ENCODE results near the gene POLR2F. TPM values are rescaled to one million over a fixed set of nuclear protein-coding genes. Genes with fewer than 3 reads are reported as not detected.

Gene POLR2F
- 66.9 and 70.5 TPM in 2 replicates for total RNA-seq

DNA sequence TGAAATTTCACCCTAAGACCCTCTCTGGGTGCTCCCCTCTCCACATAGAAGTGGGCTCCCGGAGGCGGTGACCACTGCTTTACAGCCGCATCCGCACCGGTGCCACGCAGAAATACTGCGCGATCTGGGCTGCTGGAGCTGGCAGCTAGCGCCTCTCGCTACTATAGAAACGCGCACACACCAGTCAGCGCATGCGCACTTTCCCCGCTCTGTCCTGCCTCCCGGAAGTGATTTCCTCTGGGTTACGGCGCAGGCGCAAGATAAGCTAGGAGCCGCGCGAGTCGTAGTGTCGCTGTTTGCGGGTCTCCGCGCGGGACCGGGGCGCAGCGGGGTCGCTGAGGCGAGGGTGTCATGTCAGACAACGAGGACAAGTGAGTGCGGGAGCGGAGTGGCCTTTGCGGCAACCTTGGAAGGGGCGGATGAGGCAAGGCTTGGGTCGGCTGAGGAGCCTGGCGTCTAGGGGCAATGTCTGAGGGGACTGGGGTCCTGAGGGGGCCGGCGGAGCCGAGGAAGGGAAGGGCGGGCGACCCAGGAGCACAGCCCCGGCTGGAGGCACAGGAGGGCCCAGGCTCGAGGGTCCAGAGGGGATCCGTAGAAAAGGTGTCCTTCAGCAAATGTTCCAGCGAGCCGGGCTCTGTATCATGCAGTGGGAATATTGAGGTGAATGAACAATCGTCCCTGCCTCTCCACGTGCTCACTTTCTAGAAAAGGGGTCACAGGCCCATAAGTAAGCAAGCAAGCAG lies at the start of gene POLR2F, which contains the start of gene C22orf23:
TSS of gene POLR2F (plus strand) at position 263 of the 743 bp plus-strand sequence. CDS start at position 352, 89 bp downstream.
TSS of gene C22orf23 (minus strand) at position 165 of the 743 bp plus-strand sequence. CDS start 452 bp downstream, outside the sequence.
- intact Hi-C loops (cut with micrococcal nuclease), result loop anchor here (5.0 kb wide), 2 partner anchors 46 to 146 kb away; partner anchors contain the start of genes GCAT and MICALL1

DNA sequence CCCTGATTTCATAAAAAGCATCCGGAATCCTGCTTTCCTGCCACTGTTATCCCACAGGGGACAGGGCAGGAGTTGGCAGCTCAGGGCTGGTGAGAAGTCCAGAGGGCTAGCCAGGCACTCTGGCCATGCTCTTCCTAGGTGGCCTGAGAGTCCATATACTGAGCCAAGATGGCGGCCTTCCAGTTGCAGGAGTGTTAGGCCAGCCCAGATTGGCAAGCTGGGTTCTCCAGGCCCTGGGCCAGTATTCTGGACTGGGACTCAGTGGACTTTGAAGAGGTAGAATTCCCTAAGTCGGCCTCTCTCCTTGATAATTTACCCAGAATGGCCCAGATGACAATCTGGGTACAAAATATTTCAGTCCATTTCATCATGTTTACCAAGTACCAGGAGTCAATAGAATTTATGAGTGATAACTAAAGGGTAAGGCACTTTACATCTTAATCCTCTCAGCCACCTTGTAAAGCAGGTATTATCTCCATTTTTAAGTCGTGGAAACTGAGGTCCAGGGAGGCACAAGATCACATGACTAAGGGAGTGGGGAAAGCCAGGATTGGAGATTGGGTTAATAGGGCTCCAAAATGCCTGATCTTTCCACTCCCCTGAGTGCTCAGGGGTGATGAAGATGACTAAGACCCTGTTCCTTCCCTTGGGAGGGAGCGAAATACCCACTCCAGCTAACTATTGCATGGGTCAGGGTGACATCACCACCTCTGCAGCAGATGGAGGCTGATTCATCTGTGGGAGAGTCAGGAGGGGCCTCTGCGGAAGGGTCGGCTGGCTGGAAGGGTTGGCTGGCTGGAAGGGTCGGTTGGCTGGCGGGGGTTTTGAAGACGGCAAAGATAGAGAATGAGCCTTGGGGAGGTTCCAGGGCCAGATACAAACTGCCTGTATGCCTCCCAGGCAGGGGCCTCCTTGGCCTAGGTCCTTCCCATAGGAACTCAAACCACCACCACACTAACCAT lies 48.6 kb upstream of the POLR2F start:
- intact Hi-C loops (cut with micrococcal nuclease), result loop anchor here (5.0 kb wide), 1 partner anchor 47 kb away; the partner anchor contains the start of genes C22orf23 and POLR2F

DNA sequence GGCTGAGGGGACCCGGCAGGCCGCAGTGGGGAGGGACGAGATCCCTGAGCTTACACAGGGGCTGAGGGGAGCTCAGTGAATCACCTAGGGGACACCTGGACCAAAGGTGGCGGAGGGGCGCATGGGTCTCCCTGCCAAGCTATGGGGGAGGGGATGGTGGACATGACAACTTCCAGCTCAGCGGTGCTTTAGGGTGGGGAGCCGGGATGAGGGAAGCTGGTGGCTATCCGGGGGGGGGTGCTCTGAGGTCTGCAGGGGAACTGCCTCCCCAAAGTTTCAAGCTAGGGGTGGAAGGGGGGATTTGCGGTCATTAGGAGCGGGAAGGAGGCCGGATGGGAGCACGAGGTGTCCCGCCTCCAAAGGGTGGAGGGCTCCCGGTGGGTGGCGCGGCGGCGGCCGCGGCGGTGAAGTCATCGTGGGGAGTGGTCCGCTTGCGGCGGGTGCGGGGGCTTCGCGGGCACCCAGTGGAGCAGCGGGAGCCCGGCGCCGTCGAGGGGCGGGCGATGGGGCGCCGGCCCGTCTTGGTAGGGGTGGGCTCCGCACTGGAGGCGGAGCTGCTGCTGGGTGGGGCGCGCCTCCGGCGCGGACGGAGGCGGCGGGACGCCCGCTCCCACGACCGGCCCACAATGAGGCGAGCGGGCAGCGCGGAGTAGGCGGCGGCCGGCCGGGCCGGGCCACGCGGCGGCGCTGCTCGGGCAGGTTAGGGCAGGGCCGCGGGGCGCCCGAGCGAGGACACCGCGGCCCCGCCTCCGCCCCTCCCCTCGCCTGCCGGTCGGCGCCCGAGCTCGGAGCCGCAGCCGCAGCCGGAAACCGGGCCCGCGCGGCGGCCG lies 47.8 kb upstream of the POLR2F start, which contains the start of gene MICALL1:
TSS of gene MICALL1 (plus strand) at position 764 of the 830 bp plus-strand sequence. CDS start 126 bp downstream, outside the sequence.
- intact Hi-C loops (cut with micrococcal nuclease), result loop anchor here (5.0 kb wide), 1 partner anchor 47 kb away; the partner anchor contains the start of genes C22orf23 and POLR2F

DNA sequence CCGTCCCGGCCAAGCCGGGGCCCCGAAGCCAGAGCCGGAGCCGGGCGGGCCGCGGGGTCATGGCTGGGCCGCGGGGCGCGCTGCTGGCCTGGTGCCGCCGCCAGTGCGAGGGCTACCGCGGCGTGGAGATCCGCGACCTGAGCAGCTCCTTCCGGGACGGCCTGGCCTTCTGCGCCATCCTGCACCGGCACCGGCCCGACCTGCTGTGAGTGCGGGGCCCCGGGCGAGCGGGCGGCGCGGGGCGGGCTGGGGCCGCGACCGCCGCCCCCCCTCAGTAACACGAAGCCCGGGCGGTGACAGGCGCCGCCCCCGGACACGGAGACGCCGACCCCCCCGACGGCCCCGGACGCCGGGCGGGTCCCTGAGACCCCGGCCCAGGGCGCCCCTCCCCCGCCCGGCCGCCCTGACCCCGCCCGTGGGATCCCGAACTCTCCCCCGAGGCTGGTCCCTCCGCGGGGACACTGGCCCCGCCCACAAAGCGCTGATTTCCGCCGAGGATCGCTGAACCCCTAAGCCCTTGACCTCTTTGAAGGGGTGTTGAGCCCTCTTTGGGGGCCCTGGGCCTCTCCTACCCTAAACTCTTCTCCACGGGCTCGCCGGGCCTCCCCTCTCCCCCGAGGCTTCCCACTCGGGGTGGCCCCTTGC lies 47.0 kb upstream of the POLR2F start:
- intact Hi-C loops (cut with micrococcal nuclease), result loop anchor here (5.0 kb wide), 1 partner anchor 46 kb away; the partner anchor contains the start of genes C22orf23 and POLR2F

DNA sequence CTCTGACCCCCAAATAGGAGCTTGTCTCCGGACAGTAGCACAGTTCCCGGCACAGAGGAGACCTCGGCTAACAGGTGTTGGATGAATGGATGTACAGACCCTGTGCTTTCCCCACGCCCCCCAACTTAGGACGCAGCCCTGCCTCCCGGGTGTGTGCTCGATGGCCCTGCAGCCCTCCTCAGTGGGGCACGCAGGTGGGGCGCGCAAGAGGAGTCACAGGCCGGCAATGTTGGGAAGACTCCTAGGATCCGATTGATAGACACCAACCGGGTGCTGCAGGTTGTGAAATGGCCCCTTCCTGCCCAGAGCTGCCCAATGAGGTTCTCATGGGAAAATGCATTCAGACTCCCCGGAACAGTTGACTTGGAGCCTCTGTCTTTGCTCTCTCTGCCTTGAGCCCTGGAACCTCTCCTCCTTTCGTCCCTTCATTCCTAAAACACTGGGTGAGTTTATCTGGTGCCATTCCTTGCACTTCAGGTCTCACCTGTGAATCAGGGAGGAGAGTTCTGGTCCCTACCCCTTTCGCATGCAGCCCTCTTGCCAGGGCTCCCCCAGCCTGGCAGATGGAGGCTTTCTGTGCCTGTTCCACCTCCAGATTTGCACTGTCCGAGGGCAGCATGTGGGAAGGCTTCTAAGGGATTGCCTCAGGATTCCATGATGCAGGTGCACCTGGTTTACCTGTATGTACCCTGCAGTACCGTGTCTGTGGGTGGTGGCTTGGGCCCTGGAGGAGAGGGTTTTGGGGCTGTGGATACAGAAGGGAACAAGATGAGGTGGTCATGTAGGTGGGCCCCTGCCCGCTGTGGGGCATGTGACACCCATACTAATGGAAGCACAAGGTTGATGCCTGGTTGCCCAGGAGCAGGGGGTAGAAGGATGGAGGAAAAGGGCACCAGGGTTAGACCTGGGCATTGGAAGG lies 46.2 kb upstream of the POLR2F start:
- intact Hi-C loops (cut with micrococcal nuclease), result loop anchor here (5.0 kb wide), 1 partner anchor 45 kb away; the partner anchor contains the start of genes C22orf23 and POLR2F

DNA sequence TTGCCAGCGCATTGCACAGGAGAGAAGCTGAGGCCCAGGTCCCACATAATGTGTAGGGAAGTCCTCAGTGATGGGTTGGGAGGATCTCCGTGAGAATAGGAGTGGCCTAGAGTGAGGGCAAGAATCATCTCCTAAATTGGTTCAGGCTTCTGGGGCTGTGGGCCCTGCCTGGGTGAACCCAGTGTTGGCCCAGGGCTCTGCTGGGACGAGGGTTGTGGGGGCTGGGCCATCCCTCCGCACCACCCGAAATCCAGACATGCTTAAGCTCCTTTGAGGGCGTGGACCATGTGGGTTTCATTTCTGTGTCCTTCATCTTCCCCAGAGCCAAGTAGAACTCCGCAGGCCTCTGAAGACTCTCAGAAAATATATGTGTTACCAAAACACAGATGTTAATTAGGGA lies 43.7 kb upstream of the POLR2F start:
- intact Hi-C loops (cut with micrococcal nuclease), result loop anchor here (5.0 kb wide), 1 partner anchor 43 kb away; the partner anchor contains the start of genes C22orf23 and POLR2F

DNA sequence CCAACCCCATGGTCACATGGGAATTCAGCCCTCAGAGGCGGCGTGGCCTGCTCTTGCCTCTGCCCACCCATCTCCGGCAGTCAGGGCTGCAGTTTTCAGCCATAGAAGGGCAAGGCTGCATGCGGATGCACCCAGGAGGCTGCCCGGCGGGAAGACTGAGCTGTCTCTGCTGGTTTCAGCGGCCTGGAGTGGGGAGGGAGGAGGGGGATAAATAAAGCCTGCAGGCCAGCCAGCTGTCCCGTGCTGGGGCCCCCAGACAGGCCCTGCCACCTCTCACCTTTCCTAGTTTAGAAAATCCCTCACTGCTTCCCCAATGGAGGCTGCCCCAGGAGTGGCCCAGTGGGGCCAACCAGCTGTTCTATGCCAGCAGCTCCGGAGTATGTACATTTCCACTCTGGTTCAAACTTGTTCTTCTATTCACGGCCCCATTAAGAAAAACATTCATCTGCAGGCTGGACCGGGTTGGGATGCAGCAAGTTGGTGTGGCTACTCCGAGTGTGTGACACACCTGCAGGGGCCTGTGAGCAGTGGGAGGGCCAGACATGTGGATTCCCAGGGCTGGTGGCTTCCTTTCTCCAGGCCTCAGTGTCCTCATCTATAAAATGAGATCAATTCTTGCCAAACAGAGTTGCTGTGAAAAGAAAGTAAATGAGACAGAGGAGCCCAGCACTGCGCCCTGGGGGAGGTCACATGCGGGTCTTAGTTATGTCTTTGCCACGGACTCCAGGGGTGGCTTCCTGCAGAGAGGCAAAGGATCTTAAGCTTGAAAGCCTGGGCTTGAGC lies 42.4 kb upstream of the POLR2F start:
- intact Hi-C loops (cut with micrococcal nuclease), result no loop called here

DNA sequence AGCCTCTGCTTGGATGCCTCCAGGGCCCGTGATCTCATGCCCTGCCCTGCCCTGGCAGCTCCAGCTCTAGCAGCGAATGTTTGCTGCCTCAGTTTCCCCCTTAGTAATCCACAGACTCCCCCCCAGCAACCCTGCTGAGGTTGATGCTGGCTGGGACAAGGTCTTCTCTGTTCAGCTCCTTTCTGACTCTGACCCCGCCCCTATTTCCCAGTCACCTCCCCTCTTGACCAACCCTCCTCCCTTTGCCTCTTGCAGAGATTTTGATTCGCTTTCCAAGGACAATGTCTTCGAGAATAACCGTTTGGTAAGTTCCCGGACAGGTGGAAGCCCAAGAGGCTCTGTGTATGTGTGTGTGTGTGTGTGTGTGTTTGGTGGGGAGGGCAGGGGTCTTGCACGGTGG lies 41.8 kb upstream of the POLR2F start:
- intact Hi-C loops (cut with micrococcal nuclease), result no loop called here

DNA sequence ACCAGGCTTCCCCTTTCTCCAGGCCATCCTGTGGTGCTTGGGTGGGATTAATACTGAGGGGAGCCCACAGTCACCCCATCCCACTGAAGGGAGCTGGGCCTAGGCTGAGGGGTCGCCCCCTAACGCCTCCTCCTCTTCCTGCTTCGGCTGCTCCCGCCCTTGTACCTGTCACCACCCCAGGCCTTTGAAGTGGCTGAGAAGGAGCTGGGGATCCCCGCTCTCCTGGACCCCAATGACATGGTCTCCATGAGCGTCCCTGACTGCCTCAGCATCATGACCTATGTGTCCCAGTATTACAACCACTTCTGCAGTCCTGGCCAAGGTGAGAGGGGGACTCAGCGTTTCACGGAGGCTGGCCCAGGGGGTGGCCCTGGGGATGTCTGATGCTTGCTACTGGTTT lies 41.3 kb upstream of the POLR2F start:
- intact Hi-C loops (cut with micrococcal nuclease), result no loop called here

DNA sequence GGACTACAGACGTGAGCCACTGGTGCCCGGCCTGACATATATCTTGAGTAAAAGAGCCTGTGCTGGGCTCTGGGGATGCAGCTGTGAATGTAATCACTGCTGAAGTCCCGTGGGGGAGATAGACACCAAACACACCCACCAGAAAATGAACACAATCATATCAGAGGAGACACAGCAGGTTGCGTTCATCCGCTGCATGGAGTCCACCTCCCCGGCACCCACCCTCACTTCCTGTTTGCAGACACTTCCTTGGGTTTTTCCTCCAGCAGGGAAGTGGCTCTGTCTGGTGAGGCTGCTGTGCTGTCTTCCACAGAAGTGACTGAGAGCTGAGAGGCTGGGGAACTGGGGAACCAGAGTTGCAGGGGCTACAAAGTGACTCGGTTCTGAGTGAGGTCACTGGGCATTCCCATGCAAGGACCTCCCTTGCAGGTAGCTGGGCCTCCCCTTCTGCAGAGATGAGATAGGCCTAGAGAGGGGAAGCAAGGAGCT lies 40.2 kb upstream of the POLR2F start:
- intact Hi-C loops (cut with micrococcal nuclease), result no loop called here

DNA sequence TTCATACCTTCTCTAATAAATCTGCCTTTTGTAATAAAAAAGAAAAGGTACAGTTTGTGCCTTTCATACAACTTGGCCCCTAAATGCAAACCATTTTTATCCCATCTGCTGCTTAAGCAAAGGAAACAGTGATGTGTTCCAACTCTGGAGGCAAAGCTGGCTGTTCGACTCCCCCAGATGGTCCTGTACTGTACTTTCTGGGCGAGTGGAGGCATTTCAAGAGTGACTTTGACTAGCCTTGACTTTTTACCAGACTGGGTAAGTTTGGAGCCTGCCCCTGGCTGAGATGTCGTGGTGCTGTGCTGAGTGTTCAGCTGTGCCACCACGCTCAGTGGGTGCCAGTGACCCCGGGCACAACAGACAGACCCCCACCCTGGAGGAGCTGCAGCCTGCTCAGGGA lies 37.2 kb upstream of the POLR2F start:
- intact Hi-C loops (cut with micrococcal nuclease), result no loop called here

DNA sequence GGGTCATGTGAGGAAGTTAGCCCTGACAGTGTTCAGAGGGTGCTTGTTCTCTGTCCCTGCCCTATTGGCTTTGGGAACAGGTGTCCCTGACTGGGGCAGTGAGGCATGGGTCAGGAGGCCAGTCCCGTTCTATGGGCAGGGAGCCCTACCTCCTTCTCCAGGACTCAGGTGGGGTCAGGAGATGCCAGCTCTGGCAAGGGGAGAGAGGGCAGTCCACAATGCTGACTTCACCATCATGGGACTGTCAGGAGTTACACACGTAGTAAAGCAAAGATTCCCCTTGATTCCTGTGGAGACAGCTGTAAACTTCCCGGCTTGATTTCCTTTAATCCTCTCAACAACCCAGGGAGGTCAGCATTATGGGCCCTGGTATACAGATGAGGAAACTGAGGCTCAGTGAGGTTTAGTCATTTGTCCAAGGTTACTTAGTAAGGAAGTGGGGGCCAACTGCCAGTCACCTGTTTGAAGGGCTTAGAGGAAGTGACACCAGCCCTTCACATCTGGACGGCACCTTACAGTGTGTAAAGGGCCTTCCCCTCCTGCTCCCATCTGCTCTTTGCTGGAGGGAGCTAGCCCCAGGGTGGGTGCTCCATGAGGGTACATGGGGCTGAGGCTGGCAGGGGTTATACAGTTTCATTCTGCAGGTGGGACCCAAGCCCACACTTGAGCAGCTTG lies 35.5 kb upstream of the POLR2F start:
- intact Hi-C loops (cut with micrococcal nuclease), result no loop called here

DNA sequence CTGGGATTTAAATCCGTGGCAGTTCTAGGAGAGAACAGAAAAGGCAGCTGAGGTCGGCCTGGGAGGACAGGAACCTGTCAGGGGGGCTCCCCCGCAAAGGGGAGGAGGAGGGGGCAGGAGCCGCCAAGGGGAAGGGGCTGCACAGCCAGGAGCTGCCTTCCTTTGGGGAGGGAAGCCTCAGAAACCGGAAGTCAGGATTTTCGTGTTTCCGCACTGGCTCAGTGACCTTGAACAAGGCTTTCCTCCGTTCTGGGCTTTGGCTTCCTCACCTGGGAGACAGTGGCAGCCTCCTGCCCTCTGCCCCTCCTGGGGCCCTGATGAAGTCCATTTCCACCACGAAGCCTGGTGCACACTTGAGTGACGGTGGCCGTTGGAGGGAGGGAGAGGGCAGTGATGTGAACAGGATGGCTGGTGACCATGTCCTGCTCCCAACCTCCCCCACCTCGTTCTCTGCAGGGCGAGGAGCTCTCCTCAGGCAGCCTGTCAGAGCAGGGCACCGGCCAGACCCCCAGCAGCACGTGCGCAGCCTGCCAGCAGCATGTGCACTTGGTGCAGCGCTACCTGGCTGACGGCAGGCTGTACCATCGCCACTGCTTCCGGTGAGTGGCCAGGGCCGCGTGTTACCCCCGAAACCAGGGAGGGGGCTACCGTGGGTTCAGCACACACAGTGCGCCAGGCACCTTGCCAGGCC lies 34.8 kb upstream of the POLR2F start:
- intact Hi-C loops (cut with micrococcal nuclease), result no loop called here

DNA sequence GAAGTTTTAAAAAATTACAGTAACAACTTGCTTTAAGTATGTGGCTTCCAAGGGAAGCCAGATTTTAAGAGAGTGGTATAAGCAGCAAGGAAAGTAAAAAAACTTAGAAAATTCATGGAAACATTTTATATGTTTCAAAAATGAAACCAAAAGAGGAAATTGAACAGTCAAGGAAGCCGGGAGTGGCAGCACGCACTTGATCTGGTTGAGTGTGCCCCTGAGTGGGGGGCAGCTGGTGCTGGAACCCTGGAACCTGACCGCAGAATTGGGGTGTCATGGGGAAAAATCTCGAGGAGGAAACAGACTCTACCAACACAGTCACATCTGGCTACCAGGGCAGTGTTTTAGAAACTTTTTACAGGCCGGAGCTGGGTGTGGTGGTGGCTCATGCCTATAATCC lies 33.4 kb upstream of the POLR2F start:
- intact Hi-C loops (cut with micrococcal nuclease), result no loop called here

DNA sequence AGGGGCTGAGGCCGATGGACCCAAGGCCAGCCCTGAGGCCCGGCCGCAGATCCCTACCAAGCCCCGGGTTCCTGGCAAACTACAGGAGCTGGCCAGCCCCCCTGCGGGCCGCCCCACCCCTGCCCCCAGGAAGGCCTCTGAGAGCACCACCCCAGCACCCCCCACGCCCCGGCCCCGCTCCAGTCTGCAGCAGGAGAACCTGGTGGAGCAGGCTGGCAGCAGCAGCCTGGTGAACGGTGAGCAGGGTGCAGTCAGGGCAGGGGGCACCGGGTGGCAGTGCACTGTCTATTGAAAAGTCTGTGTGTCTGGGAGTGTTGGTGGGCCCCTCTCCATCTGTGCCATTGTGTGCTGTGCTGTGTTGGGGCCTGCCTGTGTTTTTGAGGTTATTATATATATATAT lies 31.3 kb upstream of the POLR2F start:
- intact Hi-C loops (cut with micrococcal nuclease), result no loop called here

DNA sequence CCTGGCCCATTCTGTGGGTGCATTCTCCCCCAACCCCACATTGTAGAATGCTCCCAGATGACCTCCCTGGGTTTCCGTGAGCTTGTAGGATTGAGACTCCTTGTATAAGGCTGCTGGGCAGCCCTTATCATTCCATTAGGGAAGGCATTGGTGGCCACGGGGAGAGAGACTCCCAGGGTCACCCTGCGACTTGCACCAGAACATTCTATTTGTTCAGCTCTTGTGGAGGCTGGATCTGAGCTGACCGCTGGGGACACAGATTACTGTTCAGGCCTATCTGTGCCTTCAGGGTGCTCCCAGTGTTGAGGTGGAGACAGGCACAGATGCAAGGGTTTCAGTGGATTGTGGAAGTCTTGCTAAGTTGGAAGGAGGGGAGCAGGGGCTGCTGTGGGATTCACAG lies 29.6 kb upstream of the POLR2F start:
- intact Hi-C loops (cut with micrococcal nuclease), result no loop called here
